GM21526 (cell line): ENCODE measurements around the gene SDCCAG8.

Experiments used
- ATAC-seq: cut with Tn5 transposase; IDR thresholded peaks from one replicate; pipeline ENCODE4 v1.9.1; 2021; ENCODE audit warnings: moderate library complexity; ENCODE audit not compliant: unreplicated experiment, low FRiP score

Gene SDCCAG8

GRCh38 chr1:243525085-243525487 lies 269.2 kb downstream of the SDCCAG8 start:
- ATAC-seq: no peak

- no peak for ATAC-seq
Observed at GRCh38 chr1:243526180-243526579, 270.3 kb downstream of the SDCCAG8 start.

DNA sequence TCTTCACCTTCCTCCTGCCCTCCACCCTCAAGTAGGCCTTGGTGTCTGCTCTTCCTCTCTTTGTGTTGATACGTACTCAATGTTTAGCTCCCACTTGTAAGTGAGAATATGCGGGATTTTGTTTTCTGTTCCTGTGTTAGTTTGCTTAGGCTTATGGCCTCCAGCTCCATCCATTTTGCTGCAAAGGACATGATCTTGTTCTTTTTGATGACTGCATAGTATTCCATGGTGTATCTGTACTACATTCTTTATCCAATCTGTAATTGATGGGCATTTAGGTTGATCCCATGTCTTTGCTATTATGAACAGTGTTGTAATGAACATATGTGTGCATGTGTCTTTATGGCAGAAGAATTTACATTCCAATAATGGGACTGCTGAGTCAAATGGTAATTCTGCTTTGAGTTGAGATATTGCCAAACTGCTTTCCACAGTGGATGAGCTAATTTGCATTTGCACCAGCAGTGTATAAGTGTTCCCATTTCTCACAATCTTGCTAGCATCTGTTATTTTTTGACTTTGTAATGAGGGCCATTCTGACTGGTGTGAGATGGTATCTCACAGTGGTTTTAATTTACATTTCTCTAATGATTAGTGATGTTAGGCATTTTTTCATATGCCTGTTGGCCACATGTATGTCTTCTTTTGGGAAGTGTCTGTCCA lies 272.7 kb downstream of the SDCCAG8 start:
- ATAC-seq: no peak

DNA sequence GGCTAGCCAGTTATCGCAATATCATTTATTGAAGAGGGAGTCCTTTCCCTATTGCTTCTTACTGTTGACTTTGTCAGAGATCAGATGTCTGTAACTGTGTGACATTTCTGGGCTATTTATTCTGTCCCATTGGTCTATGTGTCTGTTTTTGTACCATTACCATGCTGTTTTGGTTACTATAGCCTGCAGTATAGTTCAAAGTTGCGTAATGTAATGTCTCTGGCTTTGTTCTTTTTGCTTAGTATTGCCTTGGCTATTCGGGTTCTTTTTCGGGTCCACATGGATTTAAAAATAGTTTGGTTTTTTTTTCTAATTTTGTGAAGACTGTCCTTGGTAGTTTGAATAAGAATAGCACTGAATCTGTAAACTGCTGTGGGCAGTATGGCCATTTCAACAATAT lies 273.7 kb downstream of the SDCCAG8 start:
- no peak for ATAC-seq

- no peak for ATAC-seq
Observed at GRCh38 chr1:243535014-243535413, 279.2 kb downstream of the SDCCAG8 start.

DNA sequence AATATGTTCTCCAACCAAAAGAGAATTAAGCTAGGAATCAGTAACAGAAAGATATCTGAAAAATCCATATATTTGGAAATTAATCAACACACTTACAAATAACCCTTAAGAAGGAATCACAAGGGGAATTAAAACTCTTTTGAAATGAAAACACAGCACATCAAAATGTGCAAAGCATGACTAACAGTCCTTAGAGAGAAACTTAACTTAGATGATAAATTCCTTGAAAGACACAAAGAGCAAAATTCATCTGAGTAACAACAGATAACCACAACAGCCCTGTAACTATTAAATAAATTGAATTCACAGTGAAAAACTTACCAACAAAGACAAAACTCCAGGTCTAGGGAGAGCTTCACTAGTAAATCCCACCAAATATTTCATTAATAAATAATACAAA lies 283.8 kb downstream of the SDCCAG8 start:
- ATAC-seq: no peak

GRCh38 chr1:243542739-243543415 lies 287.0 kb downstream of the SDCCAG8 start:
- no peak for ATAC-seq

GRCh38 chr1:243543501-243543900 lies 287.7 kb downstream of the SDCCAG8 start:
- ATAC-seq: no peak

DNA sequence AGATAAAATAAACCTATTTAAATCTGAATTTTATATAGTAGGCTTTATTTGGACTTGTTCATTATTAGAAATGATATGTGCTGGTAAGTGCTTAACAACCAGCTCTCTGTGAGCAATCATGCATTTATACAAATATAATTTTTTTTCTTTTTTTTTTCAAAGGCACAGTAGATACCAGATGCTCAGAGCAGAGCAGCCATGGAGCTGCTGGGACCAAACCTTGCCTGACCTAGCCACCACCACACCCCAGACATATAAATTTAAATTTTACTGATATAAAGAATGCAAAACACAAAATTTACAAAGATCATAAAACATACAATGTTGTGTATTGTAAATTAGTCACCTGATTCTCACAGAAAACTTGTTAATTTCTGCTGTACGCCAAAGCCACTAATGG lies 290.6 kb downstream of the SDCCAG8 start:
- ATAC-seq: no peak

DNA sequence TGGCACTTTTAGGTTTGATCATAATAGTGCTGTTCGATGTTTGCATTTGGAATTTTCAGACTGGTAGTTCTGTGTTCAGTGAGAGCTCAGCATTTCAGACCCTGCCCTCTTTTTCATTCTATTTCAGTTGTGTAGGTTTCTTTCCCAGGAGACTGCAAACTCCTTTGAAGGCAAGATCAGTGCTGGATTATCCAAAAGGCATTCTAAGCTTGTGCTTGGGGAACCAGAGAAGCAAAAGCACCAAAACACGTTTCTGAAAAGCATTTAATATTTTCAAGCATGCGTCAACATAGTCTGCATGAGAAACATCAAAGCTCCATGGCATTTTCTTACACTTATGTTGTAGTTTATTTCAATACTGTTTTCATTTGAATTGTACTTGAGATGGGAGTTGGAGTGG lies 292.1 kb downstream of the SDCCAG8 start:
- ATAC-seq: no peak

DNA sequence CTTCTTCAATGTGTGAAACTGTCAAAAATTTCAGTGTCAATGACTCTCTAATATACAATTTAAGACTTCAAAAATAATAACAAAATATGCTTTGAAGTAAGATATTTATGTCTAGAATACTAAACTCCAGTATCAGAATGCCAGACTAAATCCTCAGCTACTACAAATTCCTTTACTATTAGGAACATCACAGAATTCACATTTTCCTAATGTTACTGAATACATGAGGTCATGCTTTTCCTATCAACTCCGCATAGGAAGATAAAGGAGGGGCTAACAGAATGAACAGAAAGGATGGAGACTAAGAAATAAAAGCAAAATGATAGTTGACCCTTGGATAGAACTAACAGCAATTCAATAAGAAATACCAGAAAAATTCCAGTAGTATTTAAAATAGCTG lies 292.7 kb downstream of the SDCCAG8 start:
- ATAC-seq: no peak

- ATAC-seq: no peak
Observed at GRCh38 chr1:243549108-243549507, 293.3 kb downstream of the SDCCAG8 start.
